Measurements from ENCODE around the gene SLC35F3. TPM values are rescaled to one million over a fixed set of nuclear protein-coding genes. Genes with fewer than 3 reads are reported as not detected.
"Not testable (repeated sequence)": the region's sequence is repeated elsewhere in the genome, so short reads cannot be mapped to it uniquely, and the experiment has no call there.

The SLC35F3 gene
- total RNA-seq, 1 experiment from 2014 or later = 3.3 TPM

- Mint-ChIP-seq H3K36me3 (ENCODE audit: insufficient read depth, unreplicated experiment) (no peaks in the 10 kb centered on the region), H3K27ac (ENCODE audit: low read depth, unreplicated experiment) (no peak overlapping the region), H3K4me3 (ENCODE audit: unreplicated experiment) (no peak overlapping the region), H3K27me3 (ENCODE audit: insufficient read depth, unreplicated experiment) (no peaks in the 10 kb centered on the region), H3K4me1 (ENCODE audit: insufficient read depth, unreplicated experiment) (peaks cover 9% of the 10 kb centered on the region), H3K9me3 (ENCODE audit: unreplicated experiment) (no peaks in the 10 kb centered on the region)
- POLR2A ChIA-PET = interaction anchor here (1.2 to 1.6 kb wide), 2 partner anchors 8 to 190 kb away, joined by 3 read pairs; no protein-coding TSS in a partner anchor
- CTCF ChIA-PET = interaction anchor here (0.7 to 20.7 kb wide), 9 partner anchors 10 to 600 kb away, joined by 3 to 506 read pairs (median 4); no protein-coding TSS in a partner anchor
- BruUV-seq (replicated peaks) = no TSS peak
- no peak for TF ChIP-seq CTCF (IDR thresholded peaks at IDR 0.05; ENCODE audit: unreplicated experiment)
- no peak for DNase-seq (ENCODE audit: unreplicated experiment)
- intact Hi-C loops (cut with micrococcal nuclease) = loop anchor here (5.0 to 10.0 kb wide), 3 partner anchors 285 to 963 kb away; partner anchors contain the start of gene TARBP1
Measured at GRCh38 chr1:234119431-234119830, 215.0 kb downstream of the SLC35F3 start.

GRCh38 chr1:234120327-234120944 lies 216.0 kb downstream of the SLC35F3 start:
- Mint-ChIP-seq H3K36me3 (ENCODE audit: insufficient read depth, unreplicated experiment) (no peaks in the 10 kb centered on the region), H3K4me1 (ENCODE audit: insufficient read depth, unreplicated experiment) (no peaks in the 10 kb centered on the region), H3K4me3 (ENCODE audit: unreplicated experiment) (no peak overlapping the region), H3K27me3 (ENCODE audit: insufficient read depth, unreplicated experiment) (no peaks in the 10 kb centered on the region), H3K27ac (ENCODE audit: low read depth, unreplicated experiment) (no peak overlapping the region), H3K9me3 (ENCODE audit: unreplicated experiment) (no peaks in the 10 kb centered on the region)
- ChIA-PET POLR2A (interaction anchor here (0.6 to 1.6 kb wide), 4 partner anchors 9 to 880 kb away, joined by 3 read pairs; no protein-coding TSS in a partner anchor), CTCF (interaction anchor here (0.6 to 20.7 kb wide), 7 partner anchors 13 to 223 kb away, joined by 3 to 506 read pairs (median 5); no protein-coding TSS in a partner anchor)
- intact Hi-C loops (cut with micrococcal nuclease) = no loop called here
- BruUV-seq (replicated peaks) = no TSS peak
- TF ChIP-seq CTCF (IDR thresholded peaks at IDR 0.05; ENCODE audit: unreplicated experiment) = no peak
- no peak for DNase-seq (ENCODE audit: unreplicated experiment)

- H3K4me1 Mint-ChIP-seq (ENCODE audit: insufficient read depth, unreplicated experiment); DNase-seq (ENCODE audit: unreplicated experiment); BruUV-seq (replicated peaks); POLR2A ChIA-PET; H3K27me3 Mint-ChIP-seq (ENCODE audit: insufficient read depth, unreplicated experiment); H3K4me3 Mint-ChIP-seq (ENCODE audit: unreplicated experiment); intact Hi-C loops (cut with micrococcal nuclease); H3K9me3 Mint-ChIP-seq (ENCODE audit: unreplicated experiment); H3K36me3 Mint-ChIP-seq (ENCODE audit: insufficient read depth, unreplicated experiment); H3K27ac Mint-ChIP-seq (ENCODE audit: low read depth, unreplicated experiment): not testable (repeated sequence)
- CTCF ChIA-PET = interaction anchor here (0.5 to 20.7 kb wide), 4 partner anchors 12 to 363 kb away, joined by 3 to 506 read pairs (median 26); no protein-coding TSS in a partner anchor
Measured at GRCh38 chr1:234121659-234122058, 217.2 kb downstream of the SLC35F3 start.

GRCh38 chr1:234122571-234122970 lies 218.1 kb downstream of the SLC35F3 start:
- H3K27me3 Mint-ChIP-seq (ENCODE audit: insufficient read depth, unreplicated experiment); H3K36me3 Mint-ChIP-seq (ENCODE audit: insufficient read depth, unreplicated experiment); DNase-seq (ENCODE audit: unreplicated experiment); H3K4me3 Mint-ChIP-seq (ENCODE audit: unreplicated experiment); intact Hi-C loops (cut with micrococcal nuclease); H3K4me1 Mint-ChIP-seq (ENCODE audit: insufficient read depth, unreplicated experiment); H3K9me3 Mint-ChIP-seq (ENCODE audit: unreplicated experiment); BruUV-seq (replicated peaks); H3K27ac Mint-ChIP-seq (ENCODE audit: low read depth, unreplicated experiment): not testable (repeated sequence)
- ChIA-PET CTCF (interaction anchor here (0.6 to 20.7 kb wide), 6 partner anchors 11 to 1030 kb away, joined by 3 to 506 read pairs (median 4); no protein-coding TSS in a partner anchor), POLR2A (interaction anchor here (0.6 to 1.7 kb wide), 3 partner anchors 18 to 330 kb away, joined by 3 to 4 read pairs (median 3); no protein-coding TSS in a partner anchor)

GRCh38 chr1:234123867-234124266 lies 219.4 kb downstream of the SLC35F3 start:
- Mint-ChIP-seq H3K4me1 (ENCODE audit: insufficient read depth, unreplicated experiment) (no peaks in the 10 kb centered on the region), H3K36me3 (ENCODE audit: insufficient read depth, unreplicated experiment) (no peaks in the 10 kb centered on the region), H3K9me3 (ENCODE audit: unreplicated experiment) (no peaks in the 10 kb centered on the region), H3K27ac (ENCODE audit: low read depth, unreplicated experiment) (no peak overlapping the region), H3K4me3 (ENCODE audit: unreplicated experiment) (no peak overlapping the region), H3K27me3 (ENCODE audit: insufficient read depth, unreplicated experiment) (no peaks in the 10 kb centered on the region)
- no peak for TF ChIP-seq CTCF (IDR thresholded peaks at IDR 0.05; ENCODE audit: unreplicated experiment)
- CTCF ChIA-PET = interaction anchor here (0.6 to 20.7 kb wide), 11 partner anchors 9 to 803 kb away, joined by 3 to 506 read pairs (median 6); no protein-coding TSS in a partner anchor
- BruUV-seq (replicated peaks) = no TSS peak
- no peak for DNase-seq (ENCODE audit: unreplicated experiment)
- POLR2A ChIA-PET = interaction anchor here (0.6 to 1.7 kb wide), 5 partner anchors 9 to 974 kb away, joined by 3 to 6 read pairs (median 3); no protein-coding TSS in a partner anchor
- intact Hi-C loops (cut with micrococcal nuclease) = loop anchor here (2.0 kb wide), 1 partner anchor 31 kb away; no protein-coding TSS in a partner anchor
